GM12873 (cell line): ENCODE measurements around the gene HDAC4.

Experiments
- CTCF ChIP-seq: IDR thresholded peaks from 2 replicates; pipeline ENCODE4 v1.5.1; 2012; ENCODE audit warnings: low read depth, mild to moderate bottlenecking, moderate library complexity, low read length, control low read depth; ENCODE audit not compliant: insufficient read depth; ENCODE audit errors: missing control alignments

HDAC4 gene

DNA sequence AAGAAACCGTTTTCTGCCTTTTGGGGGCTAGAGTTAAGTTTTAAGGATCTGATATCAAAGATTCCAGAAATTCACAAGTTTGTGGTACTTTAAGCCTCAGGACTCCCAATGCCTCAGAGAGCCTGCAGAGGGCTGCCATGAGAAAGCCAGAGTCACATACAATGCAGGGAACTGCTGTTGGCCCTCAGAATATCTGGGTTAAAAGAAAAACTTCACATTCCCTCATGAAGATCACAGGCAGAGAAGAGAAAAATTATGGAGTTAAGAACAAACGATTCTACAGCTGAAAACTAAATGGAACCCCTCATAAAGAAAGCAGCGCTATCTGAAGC, 39.5 kb downstream of the HDAC4 start:
- TF ChIP-seq CTCF: no peak

- no peak for TF ChIP-seq CTCF
Measured at GRCh38 chr2:239360421-239361310, 40.2 kb downstream of the HDAC4 start.

GRCh38 chr2:239360008-239360407, 40.8 kb downstream of the HDAC4 start:
- TF ChIP-seq CTCF: no peak

DNA sequence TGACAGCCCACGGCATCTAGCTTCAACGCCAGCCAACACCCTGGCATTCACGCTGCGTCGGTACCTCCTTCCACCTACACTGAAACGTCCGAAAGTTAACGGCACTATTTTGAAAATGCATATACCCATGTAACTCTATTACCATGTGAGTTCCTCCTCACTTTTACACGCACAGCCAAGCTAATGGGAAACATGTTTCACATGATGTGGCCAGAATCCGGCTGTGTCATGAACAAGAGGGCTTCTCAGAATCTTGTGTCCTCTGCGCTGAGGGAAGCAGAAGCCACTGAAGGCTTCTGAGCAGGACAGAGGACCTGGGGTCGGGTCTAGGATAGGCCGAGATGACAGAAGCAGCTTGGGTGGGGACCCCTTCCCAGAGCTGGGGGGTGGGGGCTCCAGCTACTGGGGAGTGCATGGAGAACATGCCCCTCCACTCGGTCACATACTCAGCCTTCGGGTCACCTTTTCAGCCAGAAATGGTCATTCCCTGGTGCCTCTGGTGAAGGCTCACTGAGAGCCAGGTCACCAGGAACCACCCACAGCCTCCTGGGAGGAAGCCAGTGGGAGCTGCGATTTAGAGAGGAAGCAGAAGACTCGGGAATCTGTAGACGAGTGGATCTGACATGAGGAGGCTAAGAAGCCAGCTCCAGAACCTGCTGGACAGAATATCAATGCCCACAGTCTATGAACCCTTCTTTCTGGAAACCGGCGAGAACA, 41.5 kb downstream of the HDAC4 start:
- no peak for TF ChIP-seq CTCF

DNA sequence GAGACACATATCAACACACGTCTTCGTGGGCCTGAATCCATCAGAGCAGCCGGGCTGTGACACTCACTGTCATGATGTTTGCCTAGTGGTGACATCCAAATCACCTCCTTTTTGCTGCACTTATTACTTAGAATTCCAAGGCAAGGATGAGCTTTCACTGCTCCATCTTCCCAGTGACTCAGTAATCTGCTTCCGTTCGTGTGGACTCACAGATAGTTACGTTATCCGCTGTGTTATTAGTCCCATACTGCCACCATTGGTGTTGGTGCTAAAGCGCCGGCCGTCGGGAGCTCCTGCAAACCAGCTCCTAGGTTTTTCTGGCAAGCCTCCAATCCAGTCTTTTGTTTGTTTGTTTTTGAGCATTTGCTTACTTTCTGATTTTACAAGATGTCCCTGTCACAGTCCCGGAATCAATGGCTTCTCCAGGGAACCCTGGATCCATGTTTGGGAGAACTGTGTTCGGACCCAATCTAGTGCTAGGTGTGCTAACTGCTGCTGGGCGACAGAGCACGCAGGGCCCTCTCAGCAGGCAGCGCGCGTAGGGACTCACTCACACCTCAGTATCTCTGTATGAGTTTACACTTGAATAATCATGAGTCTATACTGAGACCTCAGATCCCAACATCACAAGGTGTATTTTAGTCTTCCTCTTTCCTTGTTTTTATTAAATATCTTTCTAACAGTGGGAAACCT, 42.6 kb downstream of the HDAC4 start:
- no peak for TF ChIP-seq CTCF

DNA sequence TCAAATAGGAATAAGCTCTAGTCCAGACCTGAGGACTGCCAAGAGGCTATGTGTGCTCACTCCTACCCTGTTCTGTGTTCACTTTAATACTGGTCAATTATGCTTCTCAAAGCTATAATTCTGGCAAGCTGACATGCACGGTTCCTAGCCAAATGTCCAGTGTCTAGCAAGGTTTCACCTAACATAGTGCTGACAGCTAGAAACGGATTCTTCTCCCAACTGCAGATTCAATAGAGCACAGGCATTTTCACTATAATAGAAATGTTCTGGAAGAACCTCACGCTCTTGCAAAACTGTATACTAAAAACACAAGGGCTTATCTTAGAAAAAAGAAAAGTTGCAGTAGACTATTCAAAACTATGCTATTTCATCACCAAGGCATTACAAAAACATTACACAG, 45.1 kb downstream of the HDAC4 start:
- TF ChIP-seq CTCF: no peak

DNA sequence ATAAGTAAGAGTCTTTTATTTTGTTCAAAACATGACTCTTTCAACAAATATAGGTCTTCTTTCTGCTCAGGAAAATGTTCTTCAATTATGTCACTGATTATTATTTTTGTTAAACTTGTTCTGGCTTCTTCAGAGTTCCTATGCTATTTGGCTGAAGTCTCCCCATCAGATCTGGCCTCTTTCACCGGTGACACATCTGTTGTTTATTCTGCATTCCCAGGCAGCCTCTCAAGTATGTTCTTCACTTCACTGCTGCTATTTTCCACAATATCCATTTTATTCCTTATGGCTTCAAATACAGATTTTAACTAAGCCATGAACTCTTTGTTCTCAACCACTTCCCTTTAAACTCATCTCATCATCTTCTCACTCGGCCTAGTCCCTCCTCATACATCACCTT, 45.7 kb downstream of the HDAC4 start:
- no peak for TF ChIP-seq CTCF
